Neutrophil (primary cell): ENCODE results near the gene ELK3.

ENCODE experiments used
- H3K27ac ChIP-seq: fragments of 200-600 bp; sonication (generic); 2 replicates; pipeline ENCODE4 v1.5.1; 2016; ENCODE audit warnings: mild to moderate bottlenecking, moderate library complexity
- H3K27me3 ChIP-seq: fragments of 200-600 bp; sonication (generic); 2 replicates; pipeline ENCODE4 v1.6.0; 2016; ENCODE audit warnings: mild to moderate bottlenecking
- H3K36me3 ChIP-seq: fragments of 200-600 bp; sonication (generic); 2 replicates; pipeline ENCODE4 v1.5.1; 2017
- H3K4me1 ChIP-seq, 2 experiments: fragments of 200-600 bp in 1 of 2; sonication (generic) in 1 of 2; 1 replicate in 1 of 2; 2 replicates in 1 of 2; pipeline versions ENCODE4 v1.5.1 to v1.6.1; 2013 to 2016; ENCODE audit warnings: low read depth in 1 of 2, low read length in 1 of 2, mild to moderate bottlenecking in 1 of 2, moderate library complexity in 1 of 2; ENCODE audit not compliant: control insufficient read depth in 1 of 2, insufficient read depth in 1 of 2
- H3K4me3 ChIP-seq, 2 experiments: fragments of 200-600 bp in 1 of 2; sonication (generic) in 1 of 2; 1 replicate in 1 of 2; 2 replicates in 1 of 2; pipeline ENCODE4 v1.5.1; 2013 to 2016; ENCODE audit warnings: low read depth in 1 of 2, low read length in 1 of 2, mild to moderate bottlenecking in 1 of 2, moderate library complexity in 1 of 2
- H3K9me3 ChIP-seq: fragments of 200-600 bp; sonication (generic); 2 replicates; pipeline ENCODE4 v1.5.1; 2016
- TF ChIP-seq, protein P1 (sequence below): fragments of 200-600 bp; sonication (generic); IDR thresholded peaks from 2 replicates; pipeline ENCODE4 v1.5.1; 2016; ENCODE audit warnings: antibody characterized with exemption

ELK3 gene

DNA sequence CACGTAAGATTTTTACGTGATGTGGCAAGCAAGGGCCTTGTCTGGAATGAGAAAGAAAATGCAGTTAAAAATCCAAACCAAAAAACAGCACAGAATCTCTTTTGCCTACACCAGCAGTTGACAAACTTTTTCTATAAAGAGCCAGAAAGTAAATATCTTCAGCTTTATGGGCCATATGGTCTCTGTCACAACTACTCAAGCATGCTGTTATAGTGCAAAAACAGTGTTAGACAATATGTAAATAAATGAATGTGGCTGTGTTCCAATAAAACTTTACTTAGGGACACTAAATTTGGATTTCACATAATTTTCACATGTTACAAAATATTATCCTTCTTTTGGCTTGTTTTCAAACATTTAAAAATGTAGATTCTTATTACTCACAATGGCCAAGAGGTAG is 6.2 kb upstream of the ELK3 start:
- H3K36me3 ChIP-seq = no peaks in the 10 kb centered on the region
- no peaks in the 10 kb centered on the region for H3K9me3 ChIP-seq
- H3K4me3 ChIP-seq = no peak overlapping the region
- H3K27me3 ChIP-seq = peaks cover 16% of the 10 kb centered on the region
- TF ChIP-seq, protein P1, sequence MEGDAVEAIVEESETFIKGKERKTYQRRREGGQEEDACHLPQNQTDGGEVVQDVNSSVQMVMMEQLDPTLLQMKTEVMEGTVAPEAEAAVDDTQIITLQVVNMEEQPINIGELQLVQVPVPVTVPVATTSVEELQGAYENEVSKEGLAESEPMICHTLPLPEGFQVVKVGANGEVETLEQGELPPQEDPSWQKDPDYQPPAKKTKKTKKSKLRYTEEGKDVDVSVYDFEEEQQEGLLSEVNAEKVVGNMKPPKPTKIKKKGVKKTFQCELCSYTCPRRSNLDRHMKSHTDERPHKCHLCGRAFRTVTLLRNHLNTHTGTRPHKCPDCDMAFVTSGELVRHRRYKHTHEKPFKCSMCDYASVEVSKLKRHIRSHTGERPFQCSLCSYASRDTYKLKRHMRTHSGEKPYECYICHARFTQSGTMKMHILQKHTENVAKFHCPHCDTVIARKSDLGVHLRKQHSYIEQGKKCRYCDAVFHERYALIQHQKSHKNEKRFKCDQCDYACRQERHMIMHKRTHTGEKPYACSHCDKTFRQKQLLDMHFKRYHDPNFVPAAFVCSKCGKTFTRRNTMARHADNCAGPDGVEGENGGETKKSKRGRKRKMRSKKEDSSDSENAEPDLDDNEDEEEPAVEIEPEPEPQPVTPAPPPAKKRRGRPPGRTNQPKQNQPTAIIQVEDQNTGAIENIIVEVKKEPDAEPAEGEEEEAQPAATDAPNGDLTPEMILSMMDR = no peak
- H3K27ac ChIP-seq = no peak overlapping the region
- no peaks in the 10 kb centered on the region for H3K4me1 ChIP-seq

DNA sequence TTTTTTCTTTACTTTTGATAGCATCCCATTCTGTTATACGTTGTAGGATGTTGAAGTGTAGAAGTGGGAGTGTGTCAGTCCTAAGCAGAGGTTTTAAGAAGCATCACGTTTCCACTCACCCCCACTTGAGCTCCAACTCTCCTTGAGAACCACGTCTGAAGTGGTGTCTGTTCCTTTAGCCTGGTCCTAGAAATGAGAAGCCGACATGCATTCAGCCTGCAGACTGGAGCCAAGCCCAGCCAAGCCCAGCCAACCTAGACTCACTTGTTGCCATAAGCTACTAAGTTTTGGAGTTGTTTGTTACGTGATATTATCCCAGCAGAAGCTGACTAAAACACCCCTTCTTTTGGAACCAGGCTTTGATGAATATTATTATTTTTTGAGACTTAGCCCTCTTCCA is 4.4 kb upstream of the ELK3 start:
- TF ChIP-seq, protein P1 = no peak
- H3K27me3 ChIP-seq = peaks cover 27% of the 10 kb centered on the region
- H3K4me1 ChIP-seq = peaks cover 0 to 3% of the 10 kb centered on the region in 2 experiments
- no peaks in the 10 kb centered on the region for H3K36me3 ChIP-seq
- no peaks in the 10 kb centered on the region for H3K9me3 ChIP-seq
- H3K4me3 ChIP-seq = no peak overlapping the region
- no peak overlapping the region for H3K27ac ChIP-seq

DNA sequence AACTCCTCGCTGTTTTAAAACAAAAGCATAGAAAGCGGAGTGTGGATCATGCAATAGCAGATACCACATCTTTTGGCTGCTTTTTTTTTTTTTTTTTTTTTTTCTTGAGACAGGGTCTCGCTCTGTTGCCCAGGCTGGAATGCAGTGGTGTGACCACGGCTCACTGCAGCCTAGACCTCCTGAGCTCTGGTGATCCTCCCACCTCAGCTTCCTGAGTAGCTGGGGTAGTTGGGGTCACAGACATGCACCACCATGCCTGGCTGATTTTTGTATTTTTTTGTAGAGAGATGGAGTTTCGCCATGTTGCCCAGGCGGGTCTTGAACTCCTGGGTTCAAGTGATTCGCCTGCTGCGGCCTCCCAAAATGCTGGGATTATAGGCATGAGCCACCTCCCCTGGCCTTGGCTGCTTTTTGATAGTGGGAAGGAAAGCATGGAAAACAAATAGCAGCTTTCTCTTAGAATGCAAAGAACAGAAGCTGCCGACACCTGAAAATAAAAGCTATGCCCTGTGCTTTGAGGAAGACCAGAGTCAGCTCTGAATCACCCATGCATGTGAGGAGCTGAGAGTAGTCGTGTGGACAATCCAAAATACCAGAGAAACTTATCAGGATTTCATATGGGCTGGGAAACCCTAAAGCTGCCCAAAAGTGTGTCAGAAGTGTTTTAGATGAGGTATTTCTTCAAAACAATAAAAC is 3.6 kb upstream of the ELK3 start:
- TF ChIP-seq, protein P1 = no peak
- Histone ChIP-seq H3K4me1 (peaks cover 5 to 11% of the 10 kb centered on the region in 2 experiments), H3K36me3 (no peaks in the 10 kb centered on the region), H3K9me3 (no peaks in the 10 kb centered on the region), H3K27me3 (peaks cover 32% of the 10 kb centered on the region), H3K27ac (no peak overlapping the region), H3K4me3 (no peak overlapping the region)

DNA sequence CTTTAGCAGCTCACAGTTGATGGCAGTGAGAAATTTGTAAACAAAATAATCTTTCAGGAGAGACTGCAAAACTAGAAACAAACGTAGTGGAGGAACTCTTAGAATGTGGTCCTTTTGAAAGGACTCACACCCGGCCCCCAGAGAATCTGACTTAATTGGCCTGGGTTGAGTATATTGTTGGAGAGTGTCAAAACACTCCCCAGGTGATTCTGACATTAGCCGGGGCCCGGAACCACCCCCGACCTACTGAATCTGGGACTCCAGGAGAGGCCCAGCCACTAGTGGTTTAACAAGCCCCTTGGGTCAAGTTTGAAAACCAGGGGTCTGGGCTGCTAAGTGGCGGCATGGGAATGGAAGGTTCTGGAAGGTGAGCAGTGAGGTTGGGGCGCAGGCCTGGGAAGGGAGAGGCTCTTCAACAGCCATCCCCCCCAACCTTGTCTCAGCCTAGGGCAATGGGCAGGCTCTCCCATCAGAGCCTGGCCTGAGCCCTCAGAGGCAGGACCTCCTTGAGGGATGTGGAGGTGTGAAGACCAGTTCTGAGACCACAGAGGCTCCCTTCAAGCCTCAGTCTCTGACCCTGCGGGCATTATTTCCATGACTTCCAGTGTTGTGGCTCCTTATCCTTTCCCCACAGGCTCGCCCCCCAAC is 1.1 kb upstream of the ELK3 start:
- Histone ChIP-seq H3K27me3 (peaks cover 30% of the 10 kb centered on the region), H3K4me3 (no peak overlapping the region), H3K27ac (no peak overlapping the region)

DNA sequence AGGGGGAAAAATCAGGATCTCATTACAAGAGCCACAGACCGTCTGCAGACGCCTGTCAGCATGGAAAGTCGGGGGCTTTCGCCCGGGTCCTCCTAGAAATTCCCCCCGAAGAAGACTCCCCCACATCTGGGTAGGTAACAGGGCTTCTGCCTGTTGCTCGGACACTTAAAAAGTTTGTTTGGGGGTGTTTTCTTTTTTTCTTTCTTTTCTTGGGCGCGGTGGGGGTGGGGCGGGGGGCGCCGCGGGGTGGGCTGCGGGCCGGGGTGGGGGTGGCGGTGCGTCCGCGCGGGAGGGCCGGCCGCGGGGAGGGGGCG is 358 bp downstream of the ELK3 start:
- H3K9me3 ChIP-seq = no peaks in the 10 kb centered on the region
- no peaks in the 10 kb centered on the region for H3K36me3 ChIP-seq
- peak overlapping the region; percentile 63 to 65 for H3K4me3 ChIP-seq
- TF ChIP-seq, protein P1 = no peak
- peaks cover 30% of the 10 kb centered on the region for H3K27me3 ChIP-seq
- no peak overlapping the region for H3K27ac ChIP-seq
- peaks cover 11 to 13% of the 10 kb centered on the region in 2 experiments for H3K4me1 ChIP-seq

More for the DNA sequence above, 1.1 kb upstream of the ELK3 start:
- Histone ChIP-seq H3K4me1 (peaks cover 11 to 13% of the 10 kb centered on the region in 2 experiments), H3K9me3 (no peaks in the 10 kb centered on the region), H3K36me3 (no peaks in the 10 kb centered on the region)
- TF ChIP-seq, protein P1 = no peak
